SK-N-SH (cell line): ENCODE results near the gene NTRK2. TPM values are rescaled to one million over a fixed set of nuclear protein-coding genes. Genes with fewer than 3 reads are reported as not detected.

Experiments
- CTCF ChIA-PET: fragments of 300-600, 350-600 bp; formaldehyde crosslinking; extraction: SDS; loops from one replicate; lab custom pipeline; 2021; lab: Yijun Ruan, JAX
- POLR2A ChIA-PET: fragments of 350-600 bp; sonication (Branson Sonifier 250); formaldehyde crosslinking; extraction: SDS; loops from one replicate; lab custom pipeline; 2020; ENCODE audit warnings: antibody characterized with exemption, inconsistent platforms; lab: Yijun Ruan, JAX
- DNase-seq: peaks from one replicate; pipeline ENCODE4 v3.0.0; 2012
- H2AFZ ChIP-seq: fragments of 200-600 bp; sonication (generic); 2 replicates; pipeline ENCODE4 v1.8.1; 2016; ENCODE audit warnings: antibody characterized with exemption, mild to moderate bottlenecking, low read depth
- H3F3A ChIP-seq: fragments of 200-600 bp; sonication (generic); replicated peaks from 2 replicates; pipeline ENCODE3; 2016; ENCODE audit warnings: antibody characterized with exemption, mild to moderate bottlenecking; ENCODE audit not compliant: insufficient read depth
- H3K27ac ChIP-seq, 2 experiments: fragments of 200-500 bp in 1 of 2; fragments of 200-600 bp in 1 of 2; sonication (Bioruptor generic) in 1 of 2; sonication (generic), shearing (Covaris generic) in 1 of 2; 2 replicates each; pipeline versions ENCODE4 v1.5.1 to v1.6.1; 2014 to 2016; ENCODE audit warnings: low read depth in 2 of 2, inconsistent platforms in 1 of 2, low read length in 1 of 2, mild to moderate bottlenecking in 1 of 2, mixed read lengths in 1 of 2
- H3K27me3 ChIP-seq: fragments of 200-600 bp; sonication (generic), shearing (Covaris generic); 2 replicates; pipeline ENCODE4 v1.6.1; 2016; ENCODE audit warnings: mixed run types; ENCODE audit not compliant: insufficient read depth
- H3K36me3 ChIP-seq, 2 experiments: fragments of 200-500 bp in 1 of 2; fragments of 200-600 bp in 1 of 2; sonication (Bioruptor generic) in 1 of 2; sonication (generic) in 1 of 2; replicated peaks in 1 of 2; 2 replicates each; pipeline versions ENCODE3 to v1.5.1; 2014 to 2016; ENCODE audit warnings: low read length in 1 of 2, mild to moderate bottlenecking in 1 of 2; ENCODE audit not compliant: insufficient read depth in 2 of 2, control insufficient read depth in 1 of 2
- H3K4me1 ChIP-seq, 2 experiments: fragments of 200-500 bp in 1 of 2; fragments of 200-600 bp in 1 of 2; sonication (Bioruptor generic) in 1 of 2; sonication (generic), shearing (Covaris generic) in 1 of 2; 2 replicates each; pipeline versions ENCODE4 v1.5.1 to v1.6.1; 2014 to 2016; ENCODE audit warnings: low read depth in 1 of 2, low read length in 1 of 2, mixed run types in 1 of 2; ENCODE audit not compliant: insufficient read depth in 2 of 2, control insufficient read depth in 1 of 2
- H3K4me2 ChIP-seq: fragments of 200-600 bp; sonication (generic), shearing (Covaris generic); 2 replicates; pipeline ENCODE4 v1.6.1; 2017; ENCODE audit warnings: mixed run types
- H3K4me3 ChIP-seq, 2 experiments: fragments of 200-500 bp in 1 of 2; fragments of 200-600 bp in 1 of 2; sonication (Bioruptor generic) in 1 of 2; sonication (generic), shearing (Covaris generic) in 1 of 2; 2 replicates each; pipeline versions ENCODE4 v1.5.1 to v1.8.1; 2014 to 2016; ENCODE audit warnings: low read depth in 2 of 2, inconsistent platforms in 1 of 2, low read length in 1 of 2, mild to moderate bottlenecking in 1 of 2, mixed read lengths in 1 of 2, moderate library complexity in 1 of 2
- H3K79me2 ChIP-seq: fragments of 200-600 bp; sonication (generic); 2 replicates; pipeline ENCODE4 v1.8.1; 2017; ENCODE audit warnings: mild to moderate bottlenecking; ENCODE audit not compliant: insufficient read depth
- H3K9ac ChIP-seq: fragments of 200-600 bp; sonication (generic); 2 replicates; pipeline ENCODE4 v1.6.1; 2017; ENCODE audit warnings: mixed run types
- H3K9me2 ChIP-seq: fragments of 200-600 bp; sonication (generic); 2 replicates; pipeline ENCODE4 v1.6.1; 2017; ENCODE audit warnings: mixed run types
- H3K9me3 ChIP-seq: fragments of 200-600 bp; sonication (generic); 2 replicates; pipeline ENCODE4 v1.6.1; 2017; ENCODE audit warnings: mixed run types, mild to moderate bottlenecking, moderate library complexity
- H4K20me1 ChIP-seq: fragments of 200-600 bp; sonication (generic); 2 replicates; pipeline ENCODE4 v1.6.1; 2017; ENCODE audit warnings: mild to moderate bottlenecking, mixed run types; ENCODE audit not compliant: insufficient read depth
- CHD2 ChIP-seq: fragments of 150-350 bp; IDR thresholded peaks from 2 replicates; pipeline ENCODE4 v1.6.1; 2018; ENCODE audit warnings: low read length; ENCODE audit not compliant: partially characterized antibody
- EZH2phosphoT487 ChIP-seq: fragments of 200-600 bp; sonication (generic); IDR thresholded peaks from 2 replicates; pipeline ENCODE4 v1.6.1; 2017; ENCODE audit warnings: low read depth, mixed run types, mild to moderate bottlenecking, antibody characterized with exemption, moderate library complexity, borderline replicate concordance
- FOXM1 ChIP-seq: IDR thresholded peaks from 2 replicates; pipeline ENCODE4 v1.4.0; 2012; ENCODE audit warnings: low read depth, mild to moderate bottlenecking
- IRF3 ChIP-seq: fragments of 150-350 bp; IDR thresholded peaks from 2 replicates; pipeline ENCODE4 v1.6.1; 2016; ENCODE audit warnings: mild to moderate bottlenecking, low read depth, low read length
- JUND ChIP-seq: IDR thresholded peaks from 2 replicates; pipeline ENCODE4 v1.4.0; 2012
- MAX ChIP-seq: IDR thresholded peaks from 2 replicates; pipeline ENCODE4 v1.4.0; 2012; ENCODE audit warnings: low read depth
- MEF2A ChIP-seq: IDR thresholded peaks from 2 replicates; pipeline ENCODE4 v1.4.0; 2012; ENCODE audit warnings: low read depth, borderline replicate concordance
- NFIC ChIP-seq: IDR thresholded peaks from 2 replicates; pipeline ENCODE4 v1.4.0; 2012; ENCODE audit warnings: borderline replicate concordance
- RAD21 ChIP-seq: IDR thresholded peaks from 2 replicates; pipeline ENCODE4 v1.6.1; 2012; ENCODE audit warnings: mild to moderate bottlenecking, low read length
- REST ChIP-seq: IDR thresholded peaks from 2 replicates; pipeline ENCODE4 v1.6.1; 2012; ENCODE audit warnings: mild to moderate bottlenecking, low read depth, low read length, moderate library complexity
- RFX5 ChIP-seq: IDR thresholded peaks from 2 replicates; pipeline ENCODE4 v1.6.1; 2012; ENCODE audit warnings: mild to moderate bottlenecking, improper control_type of control experiment, low read length
- RXRA ChIP-seq: IDR thresholded peaks from 2 replicates; pipeline ENCODE4 v1.4.0; 2012; ENCODE audit warnings: low read depth, mild to moderate bottlenecking, borderline replicate concordance
- SIN3A ChIP-seq: IDR thresholded peaks from 2 replicates; pipeline ENCODE4 v1.6.1; 2012; ENCODE audit warnings: low read depth, mild to moderate bottlenecking, low read length, moderate library complexity, borderline replicate concordance
- TCF12 ChIP-seq: IDR thresholded peaks from 2 replicates; pipeline ENCODE4 v1.4.0; 2012
- TEAD4 ChIP-seq: IDR thresholded peaks from 2 replicates; pipeline ENCODE4 v1.4.0; 2012; ENCODE audit warnings: mild to moderate bottlenecking, borderline replicate concordance; ENCODE audit not compliant: insufficient read depth
- WGBS: methylation state at CpG from one replicate; pipeline ENCODE4 v1.1.6; 2017; ENCODE audit warnings: low lambda C conversion rate; 5-methylcytosine and 5-hydroxymethylcytosine counted together
- polyA plus RNA-seq, 3 experiments: library from polyadenylated mRNA; depleted of rRNA; stranded (reverse); fragments of >200 nt; gene quantifications; 2 replicates each; pipeline ENCODE4 v1.2.3, GENCODE V29; 2012

Gene NTRK2
- polyA plus RNA-seq, 1 of the 3 experiments (the other 2 are of a cell fraction), result 0.05 TPM

GRCh38 chr9:84935528-84936117, 266.1 kb downstream of the NTRK2 start (continued):
- TF ChIP-seq REST (no peak), MAX (no peak), NFIC (no peak), JUND (no peak), MEF2A (no peak), CHD2 (no peak), RFX5 (no peak)
- TF ChIP-seq, all 33 proteins: peak for 0

- Histone ChIP-seq H3K79me2 (no peaks in the 10 kb centered on the region), H3F3A (no peaks in the 10 kb centered on the region), H3K27me3 (no peaks in the 10 kb centered on the region), H3K4me3 (no peak overlapping the region), H2AFZ (no peak overlapping the region)
- WGBS, result 53% methylated on average over 2 of the region's 2 CpGs
- CTCF ChIA-PET, result interaction anchor here (1.4 kb wide), 1 partner anchor 10 kb away, joined by 4 read pairs; no protein-coding TSS in a partner anchor
- no peak for DNase-seq
- no peak for TF ChIP-seq NFIC
- TF ChIP-seq RAD21, result no peak
- no peak for TF ChIP-seq IRF3
- no peak for TF ChIP-seq EZH2phosphoT487
- TF ChIP-seq SIN3A, result no peak
- TF ChIP-seq TCF12, result no peak
- TF ChIP-seq RFX5, result no peak
- no peak for TF ChIP-seq REST
- no peak for TF ChIP-seq FOXM1
- no peak for TF ChIP-seq RXRA
- no peak for TF ChIP-seq CHD2
- no peak for TF ChIP-seq TEAD4
- TF ChIP-seq, all 33 proteins: peak for 0
- Histone ChIP-seq H3K9me2 (no peaks in the 10 kb centered on the region), H3K4me2 (no peak overlapping the region), H3K36me3 (no peaks in the 10 kb centered on the region), H3K4me1 (no peaks in the 10 kb centered on the region), H3K9me3 (no peaks in the 10 kb centered on the region), H3K27ac (no peak overlapping the region), H4K20me1 (no peaks in the 10 kb centered on the region), H3K9ac (no peak overlapping the region)
- POLR2A ChIA-PET, result no interaction called here
Observed at GRCh38 chr9:84937180-84937579, 267.7 kb downstream of the NTRK2 start.
